Activated CD8-positive, alpha-beta T cell treated with anti-CD3 and anti-CD28 coated beads for 36 hours (primary cell): ENCODE data around the gene PAAF1. TPM values are rescaled to one million over a fixed set of nuclear protein-coding genes. Genes with fewer than 3 reads are reported as not detected.

Experiments used
- ATAC-seq: fragments of 200-7000 bp; cut with Tn5 transposase; one replicate; pipeline ENCODE4 v1.10.0; 2021; ENCODE audit warnings: mild to moderate bottlenecking, moderate library complexity
- CTCF ChIA-PET: fragments of 350-600 bp; sonication (Branson Sonifier 250); formaldehyde crosslinking; loops from one replicate; lab custom pipeline; 2021; ENCODE audit warnings: antibody characterized with exemption; lab: Charles Lee
- POLR2A ChIA-PET: fragments of 350-600 bp; sonication (Branson Sonifier 250); formaldehyde crosslinking; loops from one replicate; lab custom pipeline; 2021; ENCODE audit warnings: antibody characterized with exemption; lab: Charles Lee
- DNase-seq: peaks from one replicate; pipeline ENCODE4 v3.0.0-alpha.2; 2020
- H3K27ac Mint-ChIP-seq: one replicate; pipeline ENCODE4 v1.8.0; 2021; ENCODE audit warnings: mild to moderate bottlenecking, mixed read lengths
- H3K27me3 Mint-ChIP-seq: one replicate; pipeline ENCODE4 v1.8.0; 2021; ENCODE audit warnings: mixed read lengths
- H3K36me3 Mint-ChIP-seq: one replicate; pipeline ENCODE4 v1.8.0; 2021; ENCODE audit warnings: low read depth, mixed read lengths
- H3K4me1 Mint-ChIP-seq: one replicate; pipeline ENCODE4 v1.8.0; 2021; ENCODE audit warnings: low read depth, mixed read lengths
- H3K4me3 Mint-ChIP-seq: one replicate; pipeline ENCODE4 v1.8.0; 2021; ENCODE audit warnings: mild to moderate bottlenecking, moderate library complexity, mixed read lengths
- H3K9me3 Mint-ChIP-seq: one replicate; pipeline ENCODE4 v1.8.0; 2021; ENCODE audit warnings: mixed read lengths
- intact Hi-C: fragments of 100-400 bp; cut with micrococcal nuclease; formaldehyde crosslinking; loops from one replicate; pipeline ENCODE4 v1.10.0; 2022
- total RNA-seq, 2 experiments: library from RNA; stranded (reverse); gene quantifications; one replicate each; pipeline ENCODE4 v1.2.3, GENCODE V29; 2021
- TF ChIP-seq, protein P1 (sequence below): fragments of 200-600 bp; IDR thresholded peaks from one replicate; pipeline ENCODE4 v1.8.0; 2022; ENCODE audit warnings: antibody characterized with exemption, mild to moderate bottlenecking

Gene PAAF1
- total RNA-seq, 2 experiments from 2014 or later = 32.5 to 34.9 TPM

DNA sequence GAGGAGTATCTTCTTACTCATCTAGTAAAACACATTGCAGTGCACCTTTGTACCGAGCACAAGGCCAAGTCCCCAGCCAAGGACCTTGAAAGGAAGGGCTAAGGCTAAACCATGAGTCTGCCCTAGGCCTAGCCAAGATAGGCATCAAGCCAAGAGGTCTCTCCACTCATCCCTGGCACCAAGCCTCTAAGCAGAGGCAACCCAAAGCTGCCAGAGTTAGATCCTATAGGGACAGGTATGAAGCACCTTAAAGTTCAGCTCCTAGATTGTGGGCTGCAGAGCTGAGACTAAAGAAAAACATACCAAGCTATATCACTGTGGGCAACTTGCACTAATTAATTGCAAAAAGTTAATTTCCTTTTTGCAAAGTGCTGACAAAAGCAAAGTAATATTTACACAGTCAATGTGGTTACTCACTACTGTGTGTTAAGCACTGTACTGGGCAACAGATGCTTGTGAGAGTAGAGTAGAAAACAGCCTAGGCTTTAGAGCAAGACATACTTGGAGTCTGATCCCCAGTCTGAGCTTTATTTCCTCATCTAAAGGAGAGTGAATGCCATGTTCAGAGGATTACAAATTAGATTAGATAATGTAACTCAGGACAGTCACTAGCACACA is 7.4 kb upstream of the PAAF1 start:
- intact Hi-C loops = no loop called here
- Mint-ChIP-seq H3K9me3 (no peaks in the 10 kb centered on the region), H3K36me3 (peaks cover 20% of the 10 kb centered on the region), H3K27me3 (no peaks in the 10 kb centered on the region), H3K4me3 (no peak overlapping the region), H3K27ac (peak overlapping the region; percentile 59), H3K4me1 (peaks cover under 1% of the 10 kb centered on the region)
- CTCF ChIA-PET = interaction anchor here (0.7 to 1.4 kb wide), 2 partner anchors 12 to 18 kb away, joined by 3 to 4 read pairs; no protein-coding TSS in a partner anchor
- ATAC-seq (no peak), DNase-seq (no peak)
- TF ChIP-seq, protein P1, sequence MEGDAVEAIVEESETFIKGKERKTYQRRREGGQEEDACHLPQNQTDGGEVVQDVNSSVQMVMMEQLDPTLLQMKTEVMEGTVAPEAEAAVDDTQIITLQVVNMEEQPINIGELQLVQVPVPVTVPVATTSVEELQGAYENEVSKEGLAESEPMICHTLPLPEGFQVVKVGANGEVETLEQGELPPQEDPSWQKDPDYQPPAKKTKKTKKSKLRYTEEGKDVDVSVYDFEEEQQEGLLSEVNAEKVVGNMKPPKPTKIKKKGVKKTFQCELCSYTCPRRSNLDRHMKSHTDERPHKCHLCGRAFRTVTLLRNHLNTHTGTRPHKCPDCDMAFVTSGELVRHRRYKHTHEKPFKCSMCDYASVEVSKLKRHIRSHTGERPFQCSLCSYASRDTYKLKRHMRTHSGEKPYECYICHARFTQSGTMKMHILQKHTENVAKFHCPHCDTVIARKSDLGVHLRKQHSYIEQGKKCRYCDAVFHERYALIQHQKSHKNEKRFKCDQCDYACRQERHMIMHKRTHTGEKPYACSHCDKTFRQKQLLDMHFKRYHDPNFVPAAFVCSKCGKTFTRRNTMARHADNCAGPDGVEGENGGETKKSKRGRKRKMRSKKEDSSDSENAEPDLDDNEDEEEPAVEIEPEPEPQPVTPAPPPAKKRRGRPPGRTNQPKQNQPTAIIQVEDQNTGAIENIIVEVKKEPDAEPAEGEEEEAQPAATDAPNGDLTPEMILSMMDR = no peak
- POLR2A ChIA-PET = interaction anchor here (0.7 to 1.4 kb wide), 3 partner anchors 8 to 10 kb away, joined by 3 to 8 read pairs (median 4); partner anchors contain the start of genes COA4 and PAAF1

DNA sequence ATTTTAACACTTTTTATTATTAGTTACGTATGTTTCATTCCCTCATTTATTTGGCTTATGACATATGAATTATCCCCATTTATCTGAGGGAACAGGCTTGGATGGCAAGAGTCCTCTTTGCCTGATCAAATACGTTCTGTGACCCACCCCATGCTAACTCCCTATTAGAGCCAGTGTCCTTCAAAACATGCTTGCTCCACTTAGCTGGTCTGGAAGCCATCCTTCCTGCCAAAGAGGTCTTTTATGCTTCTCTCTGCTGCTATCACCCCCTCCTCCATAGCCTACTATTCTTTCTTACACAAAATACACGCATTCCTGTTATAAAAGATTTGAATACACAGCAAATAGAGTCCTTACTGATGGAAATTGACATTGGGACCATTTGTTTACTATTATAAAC is 6.5 kb upstream of the PAAF1 start:
- Mint-ChIP-seq H3K27me3 (no peaks in the 10 kb centered on the region), H3K36me3 (peaks cover 28% of the 10 kb centered on the region), H3K4me1 (peaks cover 8% of the 10 kb centered on the region), H3K9me3 (no peaks in the 10 kb centered on the region), H3K27ac (peak overlapping the region; percentile 1), H3K4me3 (no peak overlapping the region)
- TF ChIP-seq, protein P1 = no peak
- POLR2A ChIA-PET = interaction anchor here (0.7 to 1.0 kb wide), 2 partner anchors 8 to 9 kb away, joined by 3 to 4 read pairs; no protein-coding TSS in a partner anchor
- DNase-seq = no peak
- CTCF ChIA-PET = interaction anchor here (0.7 to 1.4 kb wide), 2 partner anchors 11 to 17 kb away, joined by 3 to 4 read pairs; no protein-coding TSS in a partner anchor
- intact Hi-C loops = loop anchor here (10.0 kb wide), 1 partner anchor 115 kb away; no protein-coding TSS in a partner anchor
- no peak for ATAC-seq

DNA sequence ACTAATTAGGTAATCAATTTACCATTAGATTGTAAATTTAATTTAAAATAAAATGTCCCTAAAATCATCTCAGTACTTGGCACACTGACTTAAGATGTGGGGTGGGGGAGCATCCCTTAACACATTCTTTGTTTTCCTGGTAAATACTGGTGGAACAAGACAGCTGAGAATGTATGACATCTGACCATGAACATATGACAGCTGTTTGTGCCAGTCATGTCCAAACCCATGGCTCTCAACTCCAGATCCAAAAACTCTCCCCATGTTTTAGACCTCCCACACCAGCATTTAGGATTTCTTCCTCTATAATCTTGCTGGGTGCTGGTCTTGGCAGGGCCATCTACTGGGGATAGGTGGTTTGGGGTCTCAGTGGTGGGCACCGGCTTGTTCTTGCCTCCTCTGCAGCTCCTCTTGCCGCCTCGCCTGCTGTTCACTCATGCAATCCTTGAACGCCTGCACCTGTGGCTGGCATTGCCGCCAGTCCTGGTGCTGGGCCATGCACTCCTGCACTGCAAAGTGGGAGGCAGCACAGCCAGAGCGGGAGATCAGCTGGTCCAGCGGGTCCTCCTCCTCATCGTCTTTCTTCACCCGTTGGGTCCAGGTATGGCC is 3.9 kb upstream of the PAAF1 start:
- intact Hi-C loops = loop anchor here (10.0 kb wide), 1 partner anchor 118 kb away; no protein-coding TSS in a partner anchor
- H3K4me1 Mint-ChIP-seq = peaks cover 20% of the 10 kb centered on the region
- no peaks in the 10 kb centered on the region for H3K27me3 Mint-ChIP-seq
- ChIA-PET CTCF (no interaction called here), POLR2A (no interaction called here)
- peaks cover 42% of the 10 kb centered on the region for H3K36me3 Mint-ChIP-seq
- no peak overlapping the region for H3K27ac Mint-ChIP-seq
- H3K9me3 Mint-ChIP-seq = no peaks in the 10 kb centered on the region
- no peak for ATAC-seq
- no peak for DNase-seq
- H3K4me3 Mint-ChIP-seq = no peak overlapping the region
- TF ChIP-seq, protein P1 = no peak

DNA sequence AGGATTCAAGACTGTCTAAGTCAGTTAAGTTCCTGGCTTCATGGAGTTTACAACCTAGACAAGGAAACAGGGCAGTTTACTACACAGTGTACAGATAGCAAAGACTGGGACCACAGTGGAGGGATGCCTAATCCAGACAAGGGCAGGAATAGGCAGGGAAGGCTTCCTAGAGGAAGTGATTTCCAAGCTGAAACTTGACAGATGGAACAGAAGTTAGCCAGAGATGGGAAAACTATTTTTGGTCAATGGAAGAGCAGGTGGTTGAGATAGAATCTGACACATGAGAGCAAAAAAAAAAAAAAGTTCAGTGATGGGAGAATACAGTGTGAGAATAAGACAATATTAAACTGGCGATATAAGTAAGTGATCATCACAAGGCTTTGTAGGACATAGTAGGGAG is 1.4 kb upstream of the PAAF1 start:
- H3K4me1 Mint-ChIP-seq = peaks cover 29% of the 10 kb centered on the region
- intact Hi-C loops = loop anchor here (10.0 kb wide), 1 partner anchor 121 kb away; no protein-coding TSS in a partner anchor
- POLR2A ChIA-PET = interaction anchor here (1.3 kb wide), 1 partner anchor 12 kb away, joined by 4 read pairs; no protein-coding TSS in a partner anchor
- no peak for DNase-seq
- peaks cover 45% of the 10 kb centered on the region for H3K36me3 Mint-ChIP-seq
- TF ChIP-seq, protein P1 = no peak
- H3K9me3 Mint-ChIP-seq = no peaks in the 10 kb centered on the region
- ATAC-seq = no peak
- CTCF ChIA-PET = no interaction called here
- H3K4me3 Mint-ChIP-seq = peak overlapping the region; percentile 98
- H3K27me3 Mint-ChIP-seq = no peaks in the 10 kb centered on the region
- peak overlapping the region; percentile 100 for H3K27ac Mint-ChIP-seq

DNA sequence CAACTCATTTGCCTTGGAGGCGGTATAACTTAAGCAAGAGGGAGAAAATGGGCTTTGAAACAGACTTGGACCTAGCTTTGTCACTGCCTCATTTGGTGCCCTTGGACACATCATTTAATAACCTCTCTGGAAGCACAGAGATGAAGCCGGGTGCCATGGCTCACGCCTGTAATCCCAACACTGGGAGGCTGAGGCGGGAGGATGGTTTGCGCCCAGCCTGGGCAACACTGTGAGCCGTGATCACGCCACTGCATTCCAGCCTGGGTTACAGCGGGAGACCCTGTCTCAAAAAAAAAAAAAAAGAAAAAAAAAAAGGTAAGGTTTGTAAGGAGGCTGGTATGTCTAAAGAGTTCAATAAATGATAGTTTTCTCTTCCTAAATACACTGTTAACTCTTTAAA is 959 bp upstream of the PAAF1 start:
- TF ChIP-seq, protein P1 = no peak
- H3K4me3 Mint-ChIP-seq = peak overlapping the region; percentile 98
- peak overlapping the region; percentile 100 for H3K27ac Mint-ChIP-seq
- no peaks in the 10 kb centered on the region for H3K9me3 Mint-ChIP-seq
- DNase-seq (no peak), ATAC-seq (no peak)
- ChIA-PET POLR2A (interaction anchor here (1.2 to 1.6 kb wide), 3 partner anchors 9 to 12 kb away, joined by 3 to 4 read pairs (median 4); no protein-coding TSS in a partner anchor), CTCF (no interaction called here)
- H3K36me3 Mint-ChIP-seq = peaks cover 45% of the 10 kb centered on the region
- intact Hi-C loops = loop anchor here (10.0 kb wide), 1 partner anchor 121 kb away; no protein-coding TSS in a partner anchor
- no peaks in the 10 kb centered on the region for H3K27me3 Mint-ChIP-seq
- peaks cover 29% of the 10 kb centered on the region for H3K4me1 Mint-ChIP-seq
